NCI-H526 treated with DMSO at 0.1 percent for 48 hours (cell line): Measurements from ENCODE around the gene CEP295NL.
A peak's percentile ranks its signal among the peaks of the same experiment; 100 is the strongest.
"Not testable (repeated sequence)": the region's sequence is repeated elsewhere in the genome, so short reads cannot be mapped to it uniquely, and the experiment has no call there.

Experiments used
- DNase-seq: peaks from one replicate; lab custom pipeline; 2025; lab: John Stamatoyannopoulos, UW

Gene CEP295NL

DNA sequence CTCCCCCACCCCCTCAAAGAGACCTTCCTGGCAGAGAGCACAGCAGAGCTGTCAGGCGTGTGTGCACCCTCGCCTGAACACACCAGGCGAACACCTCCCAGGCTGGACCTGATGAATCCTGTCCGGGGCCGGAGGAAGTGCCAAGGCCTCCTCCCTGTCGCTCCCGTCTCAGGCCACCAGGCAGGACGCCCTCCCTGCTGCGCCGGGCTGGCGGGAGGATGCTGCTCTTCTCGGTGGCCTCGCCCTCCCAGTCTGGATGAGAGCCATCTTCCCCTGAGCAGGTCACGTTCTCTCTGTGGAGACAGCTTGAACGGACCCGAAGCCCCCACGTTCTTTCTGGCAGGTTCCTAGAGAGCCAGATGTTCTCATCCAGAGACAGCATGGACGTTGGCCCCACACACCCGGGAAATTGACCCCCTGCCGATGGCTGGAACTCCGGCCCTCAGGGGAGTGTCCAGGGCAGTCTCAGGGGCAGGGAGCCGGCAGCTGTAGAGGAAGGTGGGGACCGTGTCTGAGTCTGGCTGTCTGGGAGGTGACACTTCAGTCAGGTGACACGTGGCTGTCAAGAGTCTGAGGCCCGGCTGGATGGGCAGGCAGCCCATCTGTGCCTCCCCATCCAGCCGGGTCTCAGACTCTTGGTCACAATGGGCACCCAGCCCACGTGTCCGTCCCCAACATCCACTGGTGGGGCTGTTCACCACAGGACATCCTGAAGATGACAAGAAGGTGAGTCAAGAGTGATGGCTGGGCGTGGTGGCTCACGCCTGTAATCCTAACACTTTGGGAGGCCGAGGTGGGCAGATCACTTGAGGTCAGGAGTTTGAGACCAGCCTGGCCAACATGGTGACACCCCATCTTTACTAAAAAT is 27.1 kb upstream of the CEP295NL start:
- DNase-seq = no peak

- DNase-seq = no peak
These were observed 22.9 kb upstream of the CEP295NL start for GRCh38 chr17:78925662-78926555.

DNA sequence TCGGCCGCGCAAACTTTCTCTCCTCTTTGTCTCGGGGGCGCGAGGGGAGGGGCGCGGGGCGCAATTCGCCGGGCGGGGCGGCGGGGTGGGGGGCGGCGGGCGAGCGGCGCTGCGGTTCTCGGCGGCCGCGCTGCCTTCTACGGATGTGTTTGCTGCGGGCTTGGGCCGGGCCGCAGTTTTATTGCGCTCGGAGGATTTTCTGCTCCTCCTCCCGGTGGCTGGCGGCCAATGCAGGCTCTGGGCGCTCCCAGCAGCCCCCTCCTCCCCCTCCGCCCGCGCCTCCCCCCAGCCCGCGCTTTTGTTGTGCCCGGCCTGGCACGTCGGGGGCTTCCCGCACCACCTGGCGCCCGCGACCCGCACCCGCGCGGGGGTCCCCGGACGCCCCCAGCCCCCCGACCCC is 22.2 kb upstream of the CEP295NL start, which contains the start of gene TIMP2:
Gene TIMP2, minus strand, starts transcription at position 154 of the 400 bp plus-strand sequence. CDS start 299 bp downstream, outside the sequence.
- peak; percentile 50 for DNase-seq

DNA sequence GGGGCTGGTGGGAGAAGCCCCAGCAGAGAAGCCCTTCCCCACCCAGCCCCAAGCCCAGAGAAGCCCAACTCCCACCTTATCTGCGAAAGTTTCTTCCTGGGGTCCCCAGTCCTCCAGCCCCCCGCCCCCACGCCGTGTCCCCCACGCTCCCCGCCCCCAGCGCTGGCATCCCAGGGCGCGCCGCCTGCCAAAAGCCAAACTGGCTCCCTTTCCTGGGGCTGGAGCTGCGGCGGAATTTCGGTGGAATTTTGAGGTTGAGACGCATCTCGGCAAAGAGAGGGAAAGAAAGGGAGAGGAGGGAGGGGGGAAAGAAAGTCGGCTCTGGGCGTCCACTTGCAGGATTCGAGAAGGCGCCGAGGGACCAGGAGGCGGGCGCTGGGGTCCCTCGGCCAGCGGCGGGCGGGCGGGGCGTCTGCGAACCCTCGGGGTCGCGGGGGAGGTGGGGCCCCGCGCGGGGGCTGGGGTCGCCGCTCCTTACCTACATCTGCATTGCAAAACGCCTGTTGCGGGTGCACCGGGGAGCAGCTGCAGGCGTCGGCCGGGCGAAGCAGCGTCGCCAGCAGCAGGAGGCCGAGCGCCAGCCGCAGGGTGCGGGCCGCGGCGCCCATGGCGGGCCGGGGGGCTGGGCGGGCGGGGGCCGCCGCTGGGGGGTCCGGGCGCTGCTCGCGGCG is 21.6 kb upstream of the CEP295NL start:
- DNase-seq = peak; percentile 1

DNA sequence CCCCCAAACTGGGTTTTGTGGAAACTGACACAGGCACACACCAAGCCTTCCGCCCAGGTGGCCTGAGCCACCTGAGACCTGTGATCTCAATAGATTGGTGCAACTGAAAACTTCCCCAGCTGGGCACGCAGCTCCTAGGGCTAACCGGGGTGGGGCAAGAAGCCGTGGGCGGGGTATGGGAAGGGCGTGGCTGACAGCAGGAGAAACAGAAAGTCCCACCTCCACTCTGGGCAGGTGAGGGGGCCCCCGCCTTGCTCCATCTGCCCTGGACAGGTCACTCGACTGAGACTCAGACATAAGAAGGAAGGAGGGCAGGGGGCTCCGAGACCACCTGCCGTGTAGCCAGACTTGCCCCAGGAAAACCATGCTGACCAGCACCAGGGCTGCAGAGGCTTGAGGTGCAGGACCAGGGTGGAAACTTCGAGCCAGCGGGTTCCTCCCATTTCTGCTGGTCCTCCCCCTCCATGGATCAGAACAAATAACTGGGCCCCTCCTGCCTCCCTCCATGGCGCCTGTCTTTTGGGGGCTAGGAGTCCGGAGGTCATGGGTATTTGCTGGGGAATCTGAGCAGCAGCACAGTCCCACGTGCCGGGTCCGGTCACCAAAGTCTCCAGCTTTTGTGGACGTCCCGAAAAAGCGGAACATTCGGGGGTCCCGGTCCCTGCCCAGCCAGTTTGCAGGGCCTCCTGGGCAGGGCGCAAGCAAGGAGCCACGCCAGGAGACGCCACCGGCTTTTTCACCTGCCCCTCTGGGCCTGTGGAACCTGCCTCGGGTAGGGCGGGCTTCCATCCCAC is 20.9 kb upstream of the CEP295NL start:
- DNase-seq = peak; percentile 24

- DNase-seq = no peak
These were observed 20.0 kb upstream of the CEP295NL start for GRCh38 chr17:78922816-78923498.

DNA sequence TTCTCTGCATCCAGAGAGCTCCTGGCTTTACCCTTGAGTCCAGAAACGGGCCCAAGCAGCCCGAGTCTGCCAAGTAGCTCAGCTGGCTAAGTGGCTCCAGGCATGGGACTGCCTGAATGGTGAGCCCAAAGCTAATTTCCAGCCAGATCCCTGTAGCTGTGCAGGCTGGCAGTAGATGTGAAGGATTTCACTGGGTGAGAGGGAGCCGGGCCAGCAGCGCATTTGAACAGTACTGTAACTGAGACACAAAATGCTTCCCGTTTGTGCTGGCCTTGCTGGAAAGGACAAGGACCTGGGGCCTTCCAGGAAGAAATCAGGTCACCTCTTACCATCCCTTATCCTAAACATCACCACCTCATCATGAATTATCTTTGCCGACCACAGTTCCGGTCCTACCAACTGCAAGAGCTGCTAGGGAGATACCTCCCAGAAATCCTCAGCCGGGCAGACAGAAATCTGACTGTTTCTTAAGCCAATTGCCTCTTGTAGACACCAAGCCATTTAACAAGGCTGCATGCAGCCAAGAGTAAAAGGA is 18.5 kb upstream of the CEP295NL start:
- DNase-seq = no peak

DNA sequence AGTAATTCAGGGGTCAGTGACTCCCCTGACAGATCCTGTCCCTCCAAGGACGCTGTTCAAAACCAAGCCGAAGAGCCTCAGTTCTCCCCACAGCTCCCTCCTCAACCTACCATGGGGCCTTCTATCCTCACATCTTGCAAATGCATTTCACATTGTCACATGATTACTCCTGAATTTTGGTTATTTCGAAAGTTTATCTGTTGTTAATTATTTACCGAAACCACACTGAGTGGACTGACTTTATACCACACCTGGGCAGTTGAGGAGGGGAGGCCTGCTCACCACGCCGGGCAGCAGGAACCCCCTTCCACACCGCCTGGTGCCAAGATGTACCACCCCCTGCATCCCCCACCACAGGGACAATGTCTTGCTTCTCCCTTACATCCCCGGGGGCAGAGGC is 17.5 kb upstream of the CEP295NL start:
- DNase-seq = no peak

DNA sequence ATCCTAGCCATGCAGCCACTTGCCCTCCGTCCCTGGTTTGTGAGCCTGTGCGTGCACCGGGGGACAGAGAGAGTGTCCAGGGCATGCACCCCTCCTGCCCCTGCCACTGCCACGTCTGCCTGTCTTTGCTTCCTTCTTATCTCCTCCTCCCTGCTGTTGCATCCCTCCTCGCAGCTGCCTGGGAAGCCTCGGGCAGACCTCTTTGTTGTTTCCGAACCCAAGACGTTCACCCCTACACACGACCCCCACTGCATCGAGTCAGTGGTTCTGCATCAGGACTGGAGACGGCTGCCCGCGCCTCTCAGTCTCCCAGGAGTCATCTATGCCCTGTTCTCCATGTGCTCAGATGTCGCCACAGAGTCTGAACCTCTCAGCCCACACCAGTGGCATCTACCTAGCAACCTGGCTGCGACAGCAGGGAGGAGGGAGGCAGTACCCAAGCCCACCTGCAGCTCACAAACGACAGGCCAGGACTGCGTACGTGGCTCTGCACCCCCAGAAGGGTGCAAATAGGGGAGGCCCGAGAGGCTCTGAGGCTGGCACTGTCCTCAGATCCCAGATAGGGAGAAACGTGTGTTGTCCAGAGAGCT is 17.0 kb upstream of the CEP295NL start:
- DNase-seq = no peak

DNA sequence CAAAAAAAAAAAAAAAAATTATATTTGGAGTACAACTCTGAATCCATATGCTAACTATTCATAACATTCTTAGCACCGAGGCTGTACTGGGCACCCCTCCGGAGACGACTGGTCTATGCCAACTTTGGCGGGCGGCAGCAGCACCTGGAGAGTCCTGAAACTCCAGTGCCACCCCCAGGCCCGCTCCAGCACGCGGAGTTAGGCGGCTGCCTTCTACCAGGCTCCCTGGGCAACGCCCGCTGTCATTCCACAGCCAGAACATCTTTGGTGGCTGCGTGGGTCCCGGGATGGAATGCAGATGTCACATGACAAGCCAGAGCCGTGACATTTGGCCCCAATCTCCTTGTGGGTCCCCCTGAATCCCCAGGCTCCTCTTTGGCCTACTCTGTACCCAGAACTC is 16.0 kb upstream of the CEP295NL start:
- DNase-seq = no peak

- DNase-seq = no peak
These were observed 14.7 kb upstream of the CEP295NL start for GRCh38 chr17:78917451-78918275.

DNA sequence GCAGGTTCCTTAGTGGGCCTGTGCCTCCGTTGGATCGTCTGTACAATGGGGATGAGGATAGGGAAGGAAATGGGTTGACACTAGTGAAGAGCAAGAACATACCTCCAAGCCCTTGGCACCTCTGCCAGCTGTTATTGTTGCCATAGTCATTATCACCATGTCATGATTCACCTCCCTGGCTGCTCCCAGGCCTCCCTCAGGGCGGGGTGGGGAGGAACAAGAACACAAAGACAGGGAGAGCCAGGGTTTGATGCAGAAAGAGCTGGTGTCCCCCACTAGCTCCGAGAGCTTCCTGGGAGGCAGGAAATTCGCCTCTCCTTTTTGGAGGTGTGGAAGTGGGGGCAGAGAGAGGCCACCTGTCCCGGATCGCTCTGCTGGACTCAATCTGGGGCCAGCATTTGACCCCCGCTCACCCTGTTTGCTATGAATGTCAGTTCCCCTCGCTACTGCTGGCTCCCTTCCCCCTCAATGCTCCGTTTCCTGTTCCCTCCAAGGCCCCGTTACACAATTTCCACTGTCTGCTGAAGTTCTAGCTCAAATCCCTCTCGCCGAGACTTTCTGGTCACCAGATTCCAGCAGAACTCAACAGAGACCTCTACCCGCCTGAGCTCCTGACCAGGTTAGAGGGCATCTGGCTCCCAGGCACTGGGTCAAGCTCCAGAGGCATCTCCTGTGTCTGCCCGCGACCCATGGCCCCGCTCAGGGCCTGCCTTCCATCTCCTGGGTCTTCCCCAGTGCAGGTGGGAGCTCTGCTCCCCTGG is 13.1 kb upstream of the CEP295NL start:
- no peak for DNase-seq

DNA sequence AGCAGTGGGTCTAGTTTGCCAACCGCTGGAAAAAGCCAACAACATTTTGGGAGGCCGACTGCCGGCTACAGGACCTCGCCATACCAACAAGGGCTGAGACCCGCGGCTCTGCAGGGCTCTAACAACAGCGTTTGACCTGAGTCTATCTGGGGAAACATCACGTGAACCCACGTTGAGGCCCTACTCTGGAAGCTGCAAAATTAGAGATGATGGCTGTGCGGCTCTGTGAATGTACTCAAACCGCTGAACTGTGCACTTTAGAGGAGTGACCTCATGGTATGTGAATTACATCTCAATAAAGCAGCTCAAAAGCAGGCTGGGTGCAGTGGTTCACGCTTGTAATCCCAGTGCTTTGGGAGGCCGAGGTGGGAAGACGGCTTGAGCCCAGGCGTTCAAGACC is 10.1 kb upstream of the CEP295NL start:
- no peak for DNase-seq

- no peak for DNase-seq
These were observed 9.1 kb upstream of the CEP295NL start for GRCh38 chr17:78912082-78912481.

DNA sequence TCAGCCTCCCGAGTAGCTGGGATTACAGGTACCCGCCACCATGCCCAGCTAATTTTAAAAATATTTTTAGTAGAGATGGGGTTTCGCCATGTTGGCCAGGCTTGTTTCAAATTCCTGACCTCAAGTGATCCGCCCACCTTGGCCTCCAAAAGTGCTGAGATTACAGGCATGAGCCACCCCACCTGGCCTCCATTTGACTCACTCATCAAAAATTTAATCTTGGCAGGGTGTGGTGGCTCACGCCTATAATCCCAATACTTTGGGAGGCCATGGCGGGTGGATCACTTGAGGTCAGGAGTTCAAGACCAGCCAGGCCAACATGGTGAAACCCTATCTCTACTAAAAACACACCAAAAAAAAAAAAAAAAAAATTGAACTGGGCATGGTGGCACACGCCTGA is 8.5 kb upstream of the CEP295NL start:
- not testable (repeated sequence) for DNase-seq

- no peak for DNase-seq
These were observed 7.7 kb upstream of the CEP295NL start for GRCh38 chr17:78910497-78911284.

DNA sequence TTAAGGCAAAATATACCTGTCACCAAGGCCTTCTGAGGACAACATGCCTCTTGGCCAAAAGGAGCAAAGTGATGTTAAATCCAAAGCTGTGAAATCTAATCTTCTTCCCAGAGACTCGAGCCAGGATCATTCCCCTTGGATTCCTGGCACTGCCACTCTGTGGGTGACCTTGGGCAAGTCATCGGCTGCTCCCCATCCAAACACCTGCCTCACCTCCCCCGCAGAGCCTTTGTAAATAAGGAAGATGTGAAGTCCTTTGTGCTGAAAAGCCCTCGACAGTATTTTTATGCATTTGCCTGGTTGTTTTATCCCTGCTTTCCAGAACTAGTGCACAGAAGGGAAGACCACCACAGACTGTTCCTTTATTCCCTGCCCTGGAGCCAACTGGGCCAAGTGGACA is 5.4 kb upstream of the CEP295NL start:
- no peak for DNase-seq

- no peak for DNase-seq
These were observed 2.5 kb upstream of the CEP295NL start for GRCh38 chr17:78905541-78905940.
